ENCODE data around the gene PLRG1.
A peak's percentile ranks its signal among the peaks of the same experiment; 100 is the strongest.
"Not testable (repeated sequence)": the region's sequence is repeated elsewhere in the genome, so short reads cannot be mapped to it uniquely, and the experiment has no call there.

PLRG1 gene

GRCh38 chr4:154549894-154550790, at the start of gene PLRG1:
Gene PLRG1, minus strand, starts transcription at chr4:154550400. Its CDS starts 92 bp downstream, at chr4:154550308.
- peak; percentile 97 for DNase-seq

- no peak for DNase-seq
Measured at GRCh38 chr4:154597798-154598774, 47.9 kb upstream of the PLRG1 start.

GRCh38 chr4:154597281-154597680, 47.1 kb upstream of the PLRG1 start:
- DNase-seq = not testable (repeated sequence)

DNA sequence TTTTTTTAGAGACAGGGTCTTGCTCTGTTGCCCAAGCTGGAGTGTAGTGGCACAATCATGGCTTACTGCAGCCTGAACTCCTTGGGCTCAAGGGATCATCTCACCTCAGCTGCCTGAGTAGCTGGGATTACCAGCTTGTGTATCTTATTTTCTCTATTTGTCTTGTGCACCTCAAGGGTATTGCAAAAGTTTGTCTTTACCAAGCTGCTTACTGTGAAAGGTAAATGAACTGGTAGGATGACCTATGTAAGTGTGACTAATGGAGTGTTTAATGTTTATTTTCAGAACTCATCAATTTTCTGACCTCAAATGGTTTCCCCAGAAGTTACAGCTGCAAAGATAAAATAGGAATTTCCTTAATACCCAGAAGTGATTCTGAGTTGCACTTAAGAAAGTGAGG, 45.6 kb upstream of the PLRG1 start:
- no peak for DNase-seq

DNA sequence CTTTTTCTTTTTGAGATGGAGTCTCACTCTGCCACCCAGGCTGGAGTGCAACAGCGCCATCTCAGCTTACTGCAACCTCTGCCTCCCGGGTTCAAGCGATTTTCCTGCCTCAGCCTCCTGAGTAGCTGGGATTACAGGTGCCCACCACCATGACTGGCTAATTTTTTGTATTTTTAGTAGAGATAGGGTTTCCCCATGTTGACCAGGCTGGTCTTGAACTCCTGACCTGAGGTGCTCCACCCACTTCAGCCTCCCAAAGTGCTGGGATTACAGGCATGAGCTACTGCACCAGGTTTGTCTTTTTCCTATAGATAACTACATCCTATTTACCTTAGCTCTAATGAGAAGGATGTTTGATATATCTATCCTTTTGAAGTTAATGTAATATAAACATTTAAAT, 44.1 kb upstream of the PLRG1 start:
- not testable (repeated sequence) for DNase-seq

DNA sequence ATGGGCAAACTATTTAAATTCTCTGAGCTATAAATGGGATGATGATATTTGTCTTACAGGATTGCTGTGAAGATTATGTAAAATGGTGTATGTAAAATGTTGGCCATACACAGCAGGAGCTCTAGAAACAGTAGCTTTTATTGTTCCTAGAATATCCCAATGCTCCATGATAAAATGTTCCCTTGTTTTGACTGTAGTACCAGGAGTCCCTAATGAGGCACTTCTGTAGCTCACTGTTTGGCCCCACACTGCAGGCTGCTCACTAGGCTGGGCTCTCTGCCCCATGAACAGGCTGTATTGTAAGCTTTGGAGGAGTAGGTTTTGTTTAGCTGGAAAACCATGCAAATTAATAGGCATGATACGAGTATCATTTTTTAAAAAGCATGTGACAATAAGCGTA, 43.7 kb upstream of the PLRG1 start:
- no peak for DNase-seq

DNA sequence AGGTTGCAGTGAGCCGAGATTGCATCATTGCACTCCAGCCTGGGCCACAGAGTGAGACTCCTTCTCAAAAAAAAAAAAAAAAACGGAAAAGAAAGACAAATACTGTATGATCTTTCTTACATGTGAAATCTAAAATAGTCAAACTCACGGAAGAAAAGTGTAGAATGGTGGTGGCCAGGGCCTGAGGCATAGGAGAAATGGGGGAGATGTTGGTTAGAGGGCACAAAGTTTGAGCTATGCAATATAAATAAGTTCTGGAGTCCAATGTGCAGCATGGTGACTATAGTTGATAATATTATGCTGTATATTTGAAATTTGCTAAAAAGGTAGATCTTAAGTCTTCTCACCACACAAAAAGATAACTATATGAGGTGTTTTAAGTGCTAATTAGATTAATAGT, 41.7 kb upstream of the PLRG1 start:
- DNase-seq = no peak

- no peak for DNase-seq
Measured at GRCh38 chr4:154590329-154591006, 40.3 kb upstream of the PLRG1 start, which contains the start of gene FGA. Gene FGA, minus strand, starts transcription at chr4:154590742. Its CDS starts 55 bp downstream, at chr4:154590687.

DNA sequence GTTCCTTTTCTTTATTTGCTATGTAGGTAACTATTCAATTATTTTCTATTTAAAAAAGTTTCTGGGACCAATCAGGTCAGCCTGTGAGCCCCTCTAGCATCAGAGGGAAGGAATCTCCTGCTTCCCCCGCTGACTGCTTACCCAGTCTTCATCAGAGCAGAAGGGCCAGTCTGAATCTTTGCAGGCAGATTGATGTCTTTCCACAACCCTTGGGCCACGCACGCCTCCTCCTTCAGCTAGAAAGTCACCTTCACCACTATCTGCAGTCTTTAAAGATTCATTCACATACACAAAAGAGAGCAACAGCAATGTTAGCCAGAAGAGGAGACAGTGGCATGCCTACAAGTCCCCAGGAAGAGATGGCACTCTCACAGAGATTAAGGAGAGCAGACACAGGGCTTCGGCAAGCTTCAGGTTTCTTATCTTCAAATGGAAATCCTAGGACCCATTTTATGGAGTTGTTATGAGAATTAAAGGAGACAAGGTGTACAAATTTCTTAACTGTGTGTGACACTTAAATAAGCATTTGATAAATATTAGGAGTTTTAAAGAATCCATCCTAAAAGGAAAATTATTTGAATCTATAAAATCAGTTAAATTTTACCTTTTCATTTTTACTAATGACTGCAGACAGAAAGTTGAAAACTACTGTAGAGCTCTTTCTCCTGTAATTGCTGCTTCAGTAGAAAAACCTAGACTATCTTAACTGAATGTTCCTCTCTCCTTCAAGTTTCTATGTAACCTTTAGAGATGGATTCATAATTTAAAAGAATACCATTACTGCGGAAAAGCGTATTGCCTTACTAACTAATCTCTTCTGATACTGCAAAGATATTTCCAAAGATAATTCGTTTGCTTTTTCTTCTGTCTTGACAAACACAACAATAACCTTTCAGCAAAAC, 39.3 kb upstream of the PLRG1 start:
- no peak for DNase-seq

GRCh38 chr4:154588198-154588597, 38.0 kb upstream of the PLRG1 start:
- DNase-seq = no peak

DNA sequence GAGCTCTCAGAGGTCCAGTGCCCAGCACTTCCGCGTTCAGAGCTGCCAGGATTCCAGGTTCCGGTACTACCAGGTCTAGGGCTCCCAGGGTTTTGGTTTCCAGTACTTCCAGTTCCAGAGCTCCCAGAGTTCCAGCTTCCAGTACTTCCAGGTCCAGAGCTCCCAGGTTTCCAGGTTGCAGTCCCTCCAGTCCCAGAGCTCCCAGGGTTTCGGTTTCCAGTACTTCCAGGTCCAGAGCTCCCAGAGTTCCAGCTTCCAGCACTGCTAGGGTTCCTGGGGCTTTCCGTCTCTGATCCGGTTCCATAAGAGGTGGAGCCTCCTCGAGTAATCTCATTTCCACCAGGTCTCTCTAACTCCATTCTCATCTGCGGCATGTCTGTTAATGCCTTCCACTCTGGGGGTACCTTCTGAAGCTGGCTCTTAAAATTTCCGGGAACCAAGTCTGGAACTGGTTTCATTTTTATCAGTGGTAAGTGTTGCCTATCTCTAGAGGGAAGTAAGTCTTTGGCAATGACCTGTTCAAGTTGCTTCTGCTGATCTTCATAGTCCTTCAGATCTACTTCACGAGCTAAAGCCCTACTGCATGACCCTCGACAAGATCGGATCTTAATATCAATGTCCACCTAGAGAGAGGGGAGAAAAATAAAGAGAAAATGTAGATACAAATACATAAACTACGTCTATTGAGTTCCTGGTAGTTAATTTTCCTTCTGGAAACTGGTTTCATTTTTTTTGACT, 36.3 kb upstream of the PLRG1 start:
- no peak for DNase-seq

- DNase-seq = no peak
Measured at GRCh38 chr4:154585369-154586018, 35.3 kb upstream of the PLRG1 start.

DNA sequence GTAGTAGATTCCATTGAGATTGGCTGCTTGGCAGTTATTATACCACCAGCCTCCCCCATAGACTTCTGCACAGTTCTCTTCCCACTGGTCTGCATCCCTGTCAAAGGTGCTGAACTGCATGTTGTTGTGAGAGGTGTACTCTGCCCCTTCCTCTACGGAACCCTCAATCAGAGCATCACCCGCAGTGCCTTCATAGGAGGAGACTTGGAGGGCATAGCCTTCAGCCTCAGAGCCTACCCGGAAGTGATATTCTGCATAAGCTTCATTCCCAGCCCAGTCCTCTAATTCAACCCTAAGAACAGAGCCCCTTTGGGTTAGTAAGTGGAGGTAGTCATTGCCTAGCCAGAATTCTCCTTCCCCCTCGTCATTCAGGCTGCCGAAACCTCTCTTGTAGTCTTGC, 34.1 kb upstream of the PLRG1 start:
- DNase-seq = no peak

- no peak for DNase-seq
Measured at GRCh38 chr4:154583677-154584076, 33.5 kb upstream of the PLRG1 start.

DNA sequence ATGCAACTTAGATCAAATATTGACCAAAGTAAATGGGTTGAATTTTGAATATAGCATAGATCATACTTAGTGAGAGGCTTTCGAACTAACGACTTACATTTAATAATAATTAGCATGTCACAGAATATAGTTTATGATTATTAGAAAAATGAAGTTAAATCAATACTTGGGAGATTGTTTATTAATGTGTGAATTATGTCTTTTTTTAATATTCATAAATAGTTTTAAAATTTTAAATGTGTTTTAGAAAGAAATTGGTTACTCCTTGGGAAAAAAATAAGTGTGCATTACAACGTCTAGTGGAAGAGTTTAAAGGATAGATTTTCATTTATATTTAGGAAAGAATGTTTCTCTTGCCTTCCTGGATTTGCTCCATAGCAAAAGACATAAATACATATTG, 33.0 kb upstream of the PLRG1 start:
- no peak for DNase-seq

DNA sequence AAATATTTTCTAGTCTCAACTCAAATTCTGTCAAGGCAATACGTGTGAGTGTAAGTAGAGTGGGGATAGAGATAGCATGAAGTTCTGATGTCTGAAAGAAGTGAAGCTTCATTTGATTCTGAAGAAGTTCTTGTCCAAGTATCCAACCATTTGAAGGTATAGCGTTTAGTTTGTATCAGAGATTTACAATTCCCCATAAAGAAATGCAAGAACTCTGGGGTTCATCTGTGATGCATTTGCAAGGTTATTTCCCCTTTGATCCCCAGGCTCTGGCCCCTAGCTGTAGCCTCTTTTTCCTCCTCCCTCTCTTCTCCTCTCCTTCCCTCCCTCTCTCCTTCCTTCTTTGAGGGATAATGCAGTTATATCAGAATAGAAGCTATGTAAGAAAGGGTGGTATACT, 32.5 kb upstream of the PLRG1 start:
- no peak for DNase-seq

GRCh38 chr4:154579927-154580326, 29.7 kb upstream of the PLRG1 start:
- DNase-seq = no peak

DNA sequence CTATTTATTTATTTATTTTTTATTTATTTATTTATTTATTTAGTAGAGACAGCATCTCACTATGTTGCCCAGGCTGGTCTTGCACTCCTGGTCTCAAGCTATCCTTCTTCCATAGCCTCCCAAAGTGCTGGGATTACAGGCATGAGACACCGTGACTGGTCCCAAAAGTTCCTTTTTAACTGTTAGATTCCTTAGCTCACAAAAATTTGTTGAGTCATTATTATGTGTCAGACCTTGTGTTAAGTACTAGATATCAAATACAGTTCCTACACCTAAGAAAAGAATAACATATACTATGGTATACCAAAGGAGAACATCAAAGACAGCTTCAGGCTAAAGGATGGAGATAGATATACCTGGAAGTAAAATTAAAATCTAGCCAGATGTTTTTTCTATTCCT, 28.7 kb upstream of the PLRG1 start:
- DNase-seq = no peak

- no peak for DNase-seq
Measured at GRCh38 chr4:154577324-154577723, 27.1 kb upstream of the PLRG1 start.

DNA sequence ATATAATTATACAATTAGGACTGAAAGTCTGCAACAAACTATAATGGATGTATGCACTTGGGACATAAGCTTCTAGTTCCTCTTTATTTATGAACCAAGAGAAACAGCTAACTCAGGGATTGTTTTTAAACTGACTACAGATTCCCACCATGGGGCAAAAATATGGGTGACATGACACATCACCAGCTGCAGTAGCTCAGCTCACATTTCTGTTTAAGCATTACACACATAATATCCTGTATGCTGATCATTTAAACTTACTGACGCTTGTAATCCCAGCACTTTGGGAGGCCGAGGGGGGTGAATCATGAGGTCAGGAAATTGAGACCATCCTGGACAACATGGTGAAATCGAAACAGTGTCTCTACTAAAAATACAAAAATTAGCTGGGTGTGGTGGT, 24.1 kb upstream of the PLRG1 start:
- no peak for DNase-seq

Data from activated T-cell treated with anti-CD3 and anti-CD28 coated beads, Interleukin-2, amount 50 U/mL, for 1 hour (primary cell).